HG02678 (cell line): ENCODE data around the gene TTI1.

Experiments
- ATAC-seq: cut with Tn5 transposase; IDR thresholded peaks from one replicate; pipeline ENCODE4 v1.9.1; 2021; ENCODE audit warnings: mild to moderate bottlenecking, moderate library complexity; ENCODE audit not compliant: unreplicated experiment

Gene TTI1

GRCh38 chr20:37939701-37940560 is 93.3 kb downstream of the TTI1 start:
- ATAC-seq, result no peak

- ATAC-seq, result no peak
Observed at GRCh38 chr20:37938954-37939353, 94.3 kb downstream of the TTI1 start.

- ATAC-seq, result no peak
Observed at GRCh38 chr20:37938181-37938750, 95.0 kb downstream of the TTI1 start.

DNA sequence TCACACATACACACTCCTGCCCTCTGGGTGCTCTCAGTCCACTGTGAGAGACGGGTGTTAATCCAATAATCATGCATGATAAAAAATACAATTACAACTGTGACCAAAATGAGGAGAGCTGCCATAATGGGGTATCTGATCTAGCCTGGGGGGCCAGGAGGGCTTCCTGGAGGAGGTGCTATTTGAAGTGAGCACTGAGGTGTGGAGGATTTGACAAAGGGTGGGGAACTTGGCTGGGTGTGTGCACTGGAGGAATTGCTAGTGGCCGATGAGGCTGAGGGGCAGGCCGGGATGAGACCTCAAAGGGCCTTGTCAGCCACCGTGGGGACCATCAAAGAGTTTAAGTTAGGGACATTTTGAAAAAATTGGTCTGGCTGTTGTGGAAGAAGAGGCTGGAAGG is 95.6 kb downstream of the TTI1 start:
- ATAC-seq, result no peak

DNA sequence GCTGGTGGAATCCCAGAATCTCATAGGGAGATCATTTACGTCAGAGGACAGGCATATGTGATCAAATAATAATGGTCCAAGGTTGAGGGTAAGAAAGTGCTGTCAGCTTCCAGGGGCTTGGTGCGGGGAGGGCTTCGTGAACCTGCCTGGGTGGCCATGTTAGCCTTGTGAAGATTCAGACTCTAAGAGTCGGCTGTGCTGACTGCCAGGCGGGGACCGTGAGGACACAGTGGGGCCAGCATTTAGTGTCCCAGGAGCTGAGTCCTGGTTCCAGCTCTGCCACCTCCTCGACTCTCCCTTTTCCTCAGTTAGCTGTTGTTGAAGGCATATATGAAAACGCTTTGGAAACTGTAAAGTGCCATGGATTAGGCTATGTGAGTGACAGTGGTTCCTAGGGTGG is 96.8 kb downstream of the TTI1 start:
- ATAC-seq, result no peak

DNA sequence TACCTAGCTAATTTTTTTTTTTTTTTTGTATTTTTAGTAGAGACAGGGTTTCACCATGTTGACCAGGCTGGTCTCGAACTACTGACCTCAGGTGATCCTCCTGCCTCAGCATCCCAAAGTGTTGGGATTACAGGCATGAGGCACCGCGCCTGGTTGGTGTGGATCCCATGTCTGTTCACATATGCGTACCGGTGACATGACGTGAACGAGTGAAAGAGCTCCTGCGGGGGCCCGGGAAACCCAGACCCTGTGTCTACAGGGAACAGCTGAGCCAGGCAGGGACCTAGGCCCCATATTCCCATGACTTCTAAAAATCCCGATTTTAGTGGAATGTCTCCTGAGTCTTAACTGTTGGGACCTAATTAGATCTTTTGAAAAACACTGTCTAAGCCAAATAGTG is 97.2 kb downstream of the TTI1 start:
- ATAC-seq, result no peak

DNA sequence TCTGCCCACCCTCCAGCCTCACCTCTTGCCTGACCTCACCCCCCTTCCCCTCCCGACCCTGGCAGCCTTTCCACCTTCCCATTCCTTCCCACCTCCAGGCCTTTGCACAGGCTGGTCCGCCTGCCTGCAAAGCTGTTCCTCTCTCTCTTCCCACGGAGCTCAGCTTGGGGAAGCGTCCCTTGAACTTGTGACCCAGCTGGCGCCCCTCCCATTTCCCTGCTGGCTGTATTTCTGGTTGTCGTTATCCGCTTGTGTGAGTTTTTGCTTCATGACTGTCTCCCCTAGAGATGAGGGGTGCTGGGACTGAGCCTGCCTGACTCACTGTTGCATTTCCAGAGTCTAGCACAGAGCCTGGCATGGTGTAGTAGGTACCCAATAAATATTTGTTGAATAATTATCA is 97.8 kb downstream of the TTI1 start:
- ATAC-seq, result no peak

DNA sequence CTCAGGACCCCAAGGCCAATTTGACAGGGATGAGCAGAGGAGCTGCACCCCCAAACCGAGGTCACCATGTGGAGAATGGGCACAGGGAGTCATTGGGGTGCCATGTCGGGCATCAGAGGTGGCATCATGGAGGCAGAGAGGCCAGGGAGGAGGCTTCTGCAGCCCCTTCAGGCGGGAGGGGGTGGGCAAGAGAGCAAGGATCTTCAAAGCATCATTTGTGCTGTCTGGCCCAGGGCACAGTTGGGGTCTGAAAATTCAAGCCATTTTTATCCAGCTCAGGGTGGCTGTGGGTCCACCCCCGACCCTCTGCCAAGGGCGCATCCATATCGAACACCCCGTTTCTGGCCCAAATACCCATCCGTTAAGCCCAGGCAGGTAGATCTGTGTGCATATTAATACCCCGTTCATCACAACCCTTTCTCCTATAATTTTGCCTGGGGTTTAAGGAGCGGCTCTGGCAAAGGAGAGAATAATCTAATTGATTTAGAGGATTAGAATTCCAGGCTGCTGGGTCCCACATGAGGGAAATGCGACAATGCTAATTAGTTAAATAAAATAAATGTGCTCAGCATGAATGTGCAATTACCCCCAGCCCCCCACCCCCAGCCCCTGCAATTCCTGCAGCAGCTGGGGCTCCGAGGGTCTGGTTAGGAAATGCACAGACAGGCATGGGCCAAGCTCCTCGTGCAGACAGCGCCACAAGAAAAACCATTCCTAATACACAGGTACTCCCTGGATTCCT is 98.5 kb downstream of the TTI1 start:
- ATAC-seq, result no peak

- ATAC-seq, result no peak
Observed at GRCh38 chr20:37933786-37934633, 99.2 kb downstream of the TTI1 start.
